SIG-M5 treated with dmso at 0.1 percent for 504 hours (cell line): ENCODE results near the gene GCK.
"Not testable (repeated sequence)": the region's sequence is repeated elsewhere in the genome, so short reads cannot be mapped to it uniquely, and the experiment has no call there.

Experiments used
- DNase-seq: peaks from one replicate; lab custom pipeline; 2025; ENCODE audit not compliant: unreplicated experiment; lab: John Stamatoyannopoulos, UW

GCK gene

DNA sequence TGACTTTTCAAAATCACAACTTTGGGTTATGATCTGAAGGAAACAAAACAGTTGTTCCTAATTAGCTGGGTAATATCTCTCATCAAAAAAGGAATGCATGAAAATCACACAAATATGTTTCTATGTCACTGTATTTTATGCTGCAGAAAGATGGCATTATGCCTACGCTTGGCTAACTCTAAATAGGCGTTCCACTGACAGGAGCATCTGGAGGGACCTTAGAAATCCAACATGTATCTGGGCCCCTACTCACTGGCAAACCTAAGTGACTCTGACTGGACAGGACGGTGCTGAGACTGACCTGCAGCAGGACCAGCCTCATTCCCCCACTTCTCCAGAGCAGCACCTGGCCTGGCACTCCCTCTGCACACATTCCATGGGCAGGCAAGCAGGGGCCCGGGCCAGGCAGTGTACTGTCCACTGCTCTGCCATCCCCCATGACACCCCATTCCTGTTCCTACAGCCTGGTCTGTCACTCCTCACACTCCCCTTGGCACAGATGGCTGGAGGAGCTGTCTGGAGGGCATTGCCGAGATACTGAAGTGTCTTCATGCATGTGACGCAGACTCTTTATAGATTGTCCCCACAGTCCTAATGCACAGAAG lies 45.5 kb downstream of the GCK start:
- DNase-seq = no peak

- no peak for DNase-seq
Observed at GRCh38 chr7:44142028-44142427, 47.2 kb downstream of the GCK start.

DNA sequence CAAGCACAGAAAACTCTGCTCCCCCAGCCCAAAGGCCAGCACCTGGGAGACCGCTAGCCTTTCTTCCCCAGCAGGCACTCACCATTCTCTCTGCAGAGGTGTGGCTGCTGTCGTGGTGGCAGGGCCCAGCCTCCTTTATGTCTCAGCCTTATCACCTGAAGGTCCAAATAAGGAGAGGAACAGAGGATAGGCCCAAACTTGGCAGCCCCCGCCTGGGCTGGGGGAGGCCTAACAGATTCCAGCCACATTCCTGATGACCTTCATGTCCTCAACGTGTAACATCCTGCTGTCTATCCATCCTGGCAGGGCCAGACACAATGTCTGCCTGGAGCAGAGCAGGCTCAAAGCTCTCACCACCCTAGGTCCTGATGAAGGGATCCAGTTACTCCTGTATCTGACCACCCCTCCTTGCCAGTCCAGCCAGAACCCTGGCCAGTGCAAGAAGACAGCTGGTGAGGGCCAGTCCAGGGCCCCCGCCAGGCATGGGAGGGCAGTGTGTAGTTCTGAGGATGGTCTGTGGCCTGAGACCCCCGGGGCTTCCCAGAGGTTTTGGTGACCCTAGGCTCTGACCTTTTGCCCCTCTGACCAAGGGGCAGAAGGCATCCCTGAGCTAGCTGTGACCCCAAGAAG lies 47.9 kb downstream of the GCK start, which contains the start of gene MYL7:
TSS of gene MYL7 (minus strand) at position 112 of the 630 bp plus-strand sequence. CDS start at position 85, 27 bp downstream.
- no peak for DNase-seq

GRCh38 chr7:44140341-44140740 lies 48.9 kb downstream of the GCK start:
- DNase-seq = no peak

GRCh38 chr7:44139311-44140010 lies 49.8 kb downstream of the GCK start:
- no peak for DNase-seq

- no peak for DNase-seq
Observed at GRCh38 chr7:44138698-44139097, 50.5 kb downstream of the GCK start.

GRCh38 chr7:44136731-44137130 lies 52.5 kb downstream of the GCK start:
- no peak for DNase-seq

DNA sequence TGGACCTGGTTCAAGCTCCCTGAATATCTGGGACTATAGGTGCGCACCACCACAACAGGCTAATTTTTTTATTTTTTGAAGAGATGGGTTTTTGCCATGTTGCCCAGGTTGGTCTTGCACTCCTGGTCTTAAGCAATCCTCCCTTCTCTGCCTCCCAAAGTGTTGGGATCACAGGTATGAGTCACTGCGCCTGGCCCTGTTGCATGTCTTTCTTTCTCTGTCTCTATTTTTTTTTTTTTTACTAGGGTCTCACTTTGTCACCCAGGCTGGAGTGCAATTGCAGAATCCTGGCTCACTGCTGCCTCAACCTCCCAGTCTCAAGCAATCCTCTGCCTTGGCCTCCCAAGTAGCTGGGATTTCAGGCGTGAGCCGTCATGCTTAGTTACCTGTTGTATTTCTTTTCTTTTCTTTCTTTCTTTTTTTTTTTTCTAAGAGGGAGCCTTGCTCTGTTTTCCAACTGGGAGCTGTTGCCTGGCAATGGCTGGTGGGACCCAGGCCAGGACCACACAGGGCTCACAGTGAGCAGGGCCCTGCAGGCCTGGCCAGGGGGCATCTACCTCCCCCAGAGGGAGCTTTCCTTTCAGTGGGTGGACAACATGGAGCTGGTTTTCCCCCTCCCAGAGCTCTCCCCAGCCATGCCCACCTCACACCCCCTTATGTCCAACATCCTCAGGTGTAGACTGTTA lies 54.2 kb downstream of the GCK start:
- no peak for DNase-seq

DNA sequence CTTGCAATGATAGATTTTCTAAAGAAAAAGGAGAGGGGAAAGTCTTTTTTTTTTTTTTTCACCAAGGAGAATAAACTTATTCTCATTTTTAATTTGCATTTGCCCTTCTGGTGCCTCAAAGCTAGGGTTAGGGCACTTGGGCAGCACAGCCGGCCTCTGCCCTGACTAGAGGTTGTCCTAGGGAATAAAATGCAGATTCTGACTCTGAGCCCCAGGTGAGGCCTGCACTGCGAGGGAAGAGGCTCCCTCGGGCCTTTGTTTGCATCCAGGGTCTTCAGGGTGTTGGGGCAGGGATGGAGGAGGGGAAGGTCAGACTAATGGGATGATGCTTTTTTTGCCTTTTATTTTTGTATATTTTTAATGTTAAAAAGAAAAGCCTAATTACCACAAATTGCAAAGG lies 55.9 kb downstream of the GCK start:
- DNase-seq = no peak

DNA sequence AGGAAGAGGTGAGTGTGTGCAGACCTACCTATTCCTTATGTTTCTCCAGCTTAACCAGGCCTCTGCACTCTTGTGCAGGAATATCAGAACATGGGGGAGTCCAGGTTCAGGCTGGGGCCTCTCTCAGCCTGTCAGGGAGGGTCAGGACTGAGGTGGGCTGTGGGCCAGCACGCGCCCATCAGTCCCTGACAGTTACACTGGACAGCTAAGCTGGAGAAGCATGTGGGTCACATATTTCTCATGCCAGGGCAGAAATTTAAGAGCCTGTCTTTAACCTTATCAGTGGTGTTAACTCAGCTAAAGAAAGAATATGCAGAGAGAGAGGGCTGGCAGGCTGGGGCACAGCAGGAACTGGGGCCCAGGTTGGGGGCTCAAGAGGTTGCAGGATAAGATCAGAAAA lies 57.2 kb downstream of the GCK start:
- DNase-seq = no peak

DNA sequence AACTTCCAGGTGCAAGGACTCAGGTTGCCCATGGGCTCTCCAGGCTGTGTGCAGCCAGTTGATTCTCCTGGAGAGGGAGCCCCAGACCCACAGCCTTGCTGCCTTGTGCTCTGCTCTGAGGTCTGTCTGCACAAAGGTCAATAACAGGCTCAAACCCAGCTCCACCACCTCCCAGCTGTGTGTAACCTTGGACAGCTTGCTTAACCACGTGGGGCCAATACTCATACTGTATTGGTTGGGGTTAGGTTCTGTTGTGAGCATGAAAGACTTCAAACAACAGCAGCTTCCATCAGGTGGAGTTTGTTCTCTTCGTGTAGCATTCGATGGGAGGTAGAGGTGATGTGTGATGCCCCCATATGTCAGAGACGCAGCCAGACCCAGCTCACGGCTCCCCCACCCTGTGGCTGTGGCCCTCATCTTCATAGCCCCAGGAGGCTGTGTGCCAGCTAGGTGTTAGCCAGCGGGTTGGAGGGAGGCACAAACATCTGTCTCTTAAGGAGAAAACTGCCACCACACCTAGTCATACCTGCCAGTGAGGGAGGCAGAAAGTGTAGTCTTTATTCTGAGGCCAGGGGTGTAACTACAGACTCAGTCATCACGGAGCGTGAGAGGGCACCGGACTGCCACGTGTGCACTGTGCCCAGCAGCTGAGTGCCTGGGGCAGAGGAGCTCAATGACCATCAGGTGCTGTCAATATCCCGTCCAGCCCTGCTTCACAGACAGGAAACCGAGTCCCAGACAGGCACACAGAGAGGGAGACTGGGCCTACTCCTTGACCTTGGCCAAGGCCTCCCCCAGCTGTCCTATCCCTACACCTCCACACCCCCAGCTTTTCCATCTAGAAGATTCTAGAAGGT lies 57.8 kb downstream of the GCK start:
- DNase-seq = peak; percentile 15

DNA sequence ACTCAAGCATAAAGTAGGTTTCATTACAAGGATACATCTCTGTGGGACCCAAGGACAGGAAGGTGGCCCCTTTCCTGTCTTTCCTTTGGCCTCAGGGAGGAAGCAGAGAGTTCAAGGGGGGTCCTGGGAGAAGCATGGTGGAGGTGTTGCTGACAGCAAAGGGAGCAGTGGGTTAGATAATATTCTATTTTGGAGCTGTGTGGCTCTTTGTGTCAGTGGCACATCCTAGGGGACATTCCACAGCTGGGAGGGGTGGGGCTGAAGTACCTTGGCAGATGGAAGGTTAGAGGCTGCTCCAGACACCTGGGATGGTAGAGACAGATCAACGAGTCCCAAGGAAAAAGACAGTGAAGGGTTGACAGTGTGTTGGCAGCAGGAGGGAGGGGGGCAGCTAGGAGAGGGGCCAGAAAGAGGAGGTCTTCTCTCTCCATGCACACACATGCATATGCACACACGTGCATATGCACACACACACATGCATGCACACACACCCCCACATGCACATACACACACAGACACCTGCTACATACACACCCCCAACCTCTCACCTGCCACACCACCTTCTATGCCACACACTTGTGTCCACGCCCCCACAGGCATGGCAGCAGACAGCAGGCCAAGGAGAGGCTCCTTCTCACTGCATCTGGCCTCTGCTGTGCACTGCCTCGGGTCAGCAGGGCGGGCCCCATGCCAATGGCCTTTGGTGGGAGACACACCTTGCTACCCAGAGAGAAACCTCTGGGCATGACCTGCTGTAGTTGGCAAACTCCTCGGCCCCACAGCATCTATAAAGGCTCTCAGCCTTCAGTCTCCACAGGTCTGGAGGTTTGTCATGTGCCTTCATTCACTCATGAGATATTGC lies 60.3 kb downstream of the GCK start:
- DNase-seq = no peak

GRCh38 chr7:44127161-44127560 lies 62.1 kb downstream of the GCK start:
- DNase-seq = no peak

DNA sequence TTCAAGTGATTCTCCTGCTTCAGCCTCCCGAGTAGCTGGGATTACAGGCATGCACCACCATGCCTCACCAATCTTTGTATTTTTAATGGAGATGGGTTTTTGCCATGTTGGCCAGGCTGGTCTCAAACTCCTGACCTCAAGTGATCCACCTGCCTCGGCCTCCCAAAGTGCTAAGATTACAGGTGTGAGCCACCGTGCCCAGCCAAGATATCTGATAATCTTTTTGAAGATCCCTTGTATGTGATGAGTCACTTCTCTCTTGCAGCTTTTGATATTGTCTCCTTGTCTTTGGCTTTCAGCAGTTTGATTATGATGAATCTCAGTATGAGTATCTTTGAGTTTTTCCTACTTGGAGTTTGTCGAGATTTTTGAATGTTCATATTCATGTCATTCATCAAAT lies 62.7 kb downstream of the GCK start:
- not testable (repeated sequence) for DNase-seq

GRCh38 chr7:44124822-44125202 lies 64.4 kb downstream of the GCK start:
- no peak for DNase-seq

DNA sequence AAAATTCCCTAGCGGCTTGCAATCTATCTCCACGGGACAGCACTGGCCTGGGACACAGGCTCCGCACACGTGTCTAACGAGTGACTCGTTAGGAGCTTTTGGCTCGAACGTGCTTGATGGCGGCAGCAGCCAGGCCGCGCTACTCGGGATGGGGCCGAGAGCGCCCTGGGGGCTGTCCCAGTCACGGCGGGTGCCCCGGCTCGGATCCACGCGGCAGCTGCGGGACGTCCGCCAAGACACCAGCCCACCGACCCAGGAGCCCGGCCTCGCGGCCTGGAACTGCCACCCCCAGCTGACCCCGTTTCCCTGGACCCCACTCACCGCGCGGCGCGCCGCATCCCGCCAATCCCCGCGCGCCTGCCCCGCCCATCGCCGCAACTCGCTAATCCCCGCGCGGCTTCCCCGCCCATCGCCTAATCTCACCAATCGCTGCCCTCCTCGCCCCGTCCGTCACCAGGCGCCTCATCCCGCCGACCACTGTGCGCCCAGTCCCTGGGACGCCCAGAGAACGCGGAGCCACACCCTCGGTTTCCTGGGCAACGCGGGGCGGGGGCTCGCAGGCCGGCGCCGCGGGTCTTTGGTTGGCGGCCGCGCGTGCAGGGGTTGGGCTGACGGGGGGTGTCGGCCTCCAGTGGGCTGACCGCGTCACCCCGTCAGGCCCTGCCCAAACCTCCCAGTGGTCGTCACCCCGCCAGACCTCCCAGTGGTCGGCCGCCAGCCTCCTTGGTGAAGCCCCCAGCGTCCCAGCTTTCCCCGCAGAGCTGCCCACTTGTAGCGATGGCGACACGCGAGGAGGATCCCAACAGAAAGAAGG lies 65.8 kb downstream of the GCK start, which contains the start of gene POLD2:
TSS of gene POLD2 (minus strand) at position 359 of the 814 bp plus-strand sequence. CDS start 1,495 bp downstream, outside the sequence.
- DNase-seq = peak; percentile 96

DNA sequence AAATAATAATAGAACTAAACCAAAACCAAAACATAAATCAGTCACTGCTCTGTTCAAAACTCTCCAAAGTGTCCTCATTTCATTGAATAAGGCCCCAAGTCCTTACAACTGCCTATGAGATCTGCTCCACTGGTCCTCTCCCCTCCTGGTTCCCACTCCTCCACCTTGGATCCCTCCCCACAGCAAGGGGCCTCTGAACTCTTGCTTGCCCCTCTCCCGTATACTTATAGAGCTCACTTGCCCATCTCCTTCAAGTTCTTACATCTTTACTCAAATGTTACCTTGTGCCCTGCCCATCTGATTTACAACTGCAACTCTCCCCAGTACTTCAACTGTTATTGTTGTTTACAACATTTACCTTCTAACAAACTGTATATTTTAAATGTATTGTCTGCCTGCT lies 66.7 kb downstream of the GCK start:
- no peak for DNase-seq

DNA sequence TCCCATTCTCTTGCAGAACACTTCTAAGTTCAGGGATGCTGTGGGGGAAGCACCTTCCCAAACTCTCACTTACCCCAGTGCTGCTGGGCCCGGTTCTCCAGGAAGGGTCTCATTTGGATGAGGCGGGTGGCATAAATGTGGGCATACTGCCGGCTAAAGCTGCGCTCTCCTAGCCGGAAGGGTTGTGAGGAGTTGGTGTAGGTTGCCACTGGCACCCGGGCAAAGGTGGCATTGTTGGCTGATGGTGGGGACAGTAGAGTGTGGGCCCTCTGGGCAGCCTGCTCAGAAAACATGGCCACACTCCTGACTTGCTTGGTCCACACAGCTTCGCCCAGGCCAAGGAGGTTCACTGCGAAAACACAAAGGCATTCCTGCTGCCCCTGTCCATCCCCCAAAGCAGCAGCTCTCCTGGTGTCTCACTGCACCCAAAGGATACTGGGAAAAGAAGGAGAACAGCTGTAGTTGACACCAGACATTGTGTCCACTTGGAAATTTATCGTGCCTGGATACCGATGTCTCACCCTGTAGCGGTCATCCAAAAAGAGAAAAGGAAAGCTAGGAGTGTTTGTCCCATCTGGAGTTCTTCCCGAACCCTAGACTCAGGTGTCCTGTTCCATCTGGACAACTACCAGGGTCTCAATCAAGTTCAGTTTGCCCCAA lies 67.3 kb downstream of the GCK start:
- DNase-seq = no peak
